Measurements from ENCODE around the gene SCN10A.

GRCh38 chr3:38713121-38713520 lies 102.9 kb downstream of the SCN10A start:
- TF ChIP-seq, protein P1, sequence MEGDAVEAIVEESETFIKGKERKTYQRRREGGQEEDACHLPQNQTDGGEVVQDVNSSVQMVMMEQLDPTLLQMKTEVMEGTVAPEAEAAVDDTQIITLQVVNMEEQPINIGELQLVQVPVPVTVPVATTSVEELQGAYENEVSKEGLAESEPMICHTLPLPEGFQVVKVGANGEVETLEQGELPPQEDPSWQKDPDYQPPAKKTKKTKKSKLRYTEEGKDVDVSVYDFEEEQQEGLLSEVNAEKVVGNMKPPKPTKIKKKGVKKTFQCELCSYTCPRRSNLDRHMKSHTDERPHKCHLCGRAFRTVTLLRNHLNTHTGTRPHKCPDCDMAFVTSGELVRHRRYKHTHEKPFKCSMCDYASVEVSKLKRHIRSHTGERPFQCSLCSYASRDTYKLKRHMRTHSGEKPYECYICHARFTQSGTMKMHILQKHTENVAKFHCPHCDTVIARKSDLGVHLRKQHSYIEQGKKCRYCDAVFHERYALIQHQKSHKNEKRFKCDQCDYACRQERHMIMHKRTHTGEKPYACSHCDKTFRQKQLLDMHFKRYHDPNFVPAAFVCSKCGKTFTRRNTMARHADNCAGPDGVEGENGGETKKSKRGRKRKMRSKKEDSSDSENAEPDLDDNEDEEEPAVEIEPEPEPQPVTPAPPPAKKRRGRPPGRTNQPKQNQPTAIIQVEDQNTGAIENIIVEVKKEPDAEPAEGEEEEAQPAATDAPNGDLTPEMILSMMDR (IDR thresholded peaks at IDR 0.05; ENCODE audit: low read depth, low read length) = no peak
- no peak for TF ChIP-seq EZH2phosphoT487 (IDR thresholded peaks at IDR 0.05; ENCODE audit: low read depth)

All from OCI-LY3 (cell line).